Small intestine (tissue), 16 donors: ENCODE results near the gene PPP1R37. TPM values are rescaled to one million over a fixed set of nuclear protein-coding genes. Genes with fewer than 3 reads are reported as not detected.
A peak's percentile ranks its signal among the peaks of the same experiment; 100 is the strongest.

Experiments used
- DNase-seq, 2 donors: peaks; one replicate each; pipeline versions ENCODE4 v3.0.0 to v3.0.0-alpha.2; 2013
- FAIRE-seq: peaks from 2 replicates; lab custom pipeline; 2012; peaks lifted over from hg19 to GRCh38; lab: Jason Lieb, UNC
- H3K27ac ChIP-seq, 3 donors: one replicate each; pipeline ENCODE4 v1.5.1; 2013; ENCODE audit warnings: low read length in 2 of 3, mild to moderate bottlenecking in 2 of 3, control low read depth in 1 of 3, inconsistent platforms in 1 of 3, low read depth in 1 of 3, moderate library complexity in 1 of 3
- H3K27me3 ChIP-seq, 3 donors: one replicate each; pipeline ENCODE4 v1.6.1; 2013; ENCODE audit warnings: low read length in 3 of 3, inconsistent platforms in 1 of 3; ENCODE audit not compliant: control insufficient read depth in 3 of 3, insufficient read depth in 3 of 3
- H3K36me3 ChIP-seq, 3 donors: one replicate each; pipeline ENCODE4 v1.6.1; 2013; ENCODE audit warnings: low read length in 3 of 3, inconsistent platforms in 1 of 3, low read depth in 1 of 3, mild to moderate bottlenecking in 1 of 3, moderate library complexity in 1 of 3; ENCODE audit not compliant: control insufficient read depth in 3 of 3, insufficient read depth in 2 of 3
- H3K4me1 ChIP-seq, 3 donors: one replicate each; pipeline ENCODE4 v1.6.1; 2013; ENCODE audit warnings: low read length in 2 of 3, inconsistent platforms in 1 of 3, low read depth in 1 of 3, mild to moderate bottlenecking in 1 of 3, moderate library complexity in 1 of 3; ENCODE audit not compliant: control insufficient read depth in 3 of 3, insufficient read depth in 2 of 3
- H3K4me3 ChIP-seq, 3 donors: one replicate each; pipeline ENCODE4 v1.5.1; 2013; ENCODE audit warnings: low read length in 3 of 3, control low read depth in 1 of 3, inconsistent platforms in 1 of 3, low read depth in 1 of 3, mild to moderate bottlenecking in 1 of 3, moderate library complexity in 1 of 3
- H3K9me3 ChIP-seq, 2 donors: one replicate each; pipeline ENCODE4 v1.6.1; 2013; ENCODE audit warnings: low read depth in 1 of 2, low read length in 1 of 2; ENCODE audit not compliant: control insufficient read depth in 2 of 2, insufficient read depth in 1 of 2
- WGBS, 3 donors: extraction: QIAGEN DNeasy Blood & Tissue Kit; methylation state at CpG; one replicate each; pipeline ENCODE4 v1.1.7; 2013; 5-methylcytosine and 5-hydroxymethylcytosine counted together
- long read RNA-seq, 10 donors: transcript quantifications; one replicate each; lab custom pipeline, GENCODE V29; 2026
- polyA plus RNA-seq, 4 donors: library from polyadenylated mRNA; stranded (reverse) in 3 of 4; unstranded in 1 of 4; fragments of 200-250 nt in 3 of 4; fragments of 120-200 nt in 1 of 4; gene quantifications; one replicate each; pipeline versions ENCODE4 v1.2.1 to v1.2.3, GENCODE V29; 2013
- donor health status: healthy with polysubstance abuse.
- donor health status: control.
- donor health status: control.
- donor health status: Bipolar disorder and iron deficiency.
- donor health status: healthy.

PPP1R37 gene
- 10 to 100 TPM; 19.5 to 47.0 (median 31.6) TPM for polyA plus RNA-seq
- long read RNA-seq, donor 1, transcript PPP1R37-204 (3 exons, 1,719 nt) = minor isoform, 11 of 46 reads
- long read RNA-seq, donor 1, transcript PPP1R37-201 (13 exons, 3,163 nt) = major isoform, 16 of 46 reads
- long read RNA-seq, donor 1, partial matches to known transcripts = 19 of 46 reads
- long read RNA-seq, donor 1, other reads (novel, unspliced or antisense) = 0 of 46 reads
- long read RNA-seq, donor 2, partial matches to known transcripts = 0 of 6 reads
- long read RNA-seq, donor 2, other reads (novel, unspliced or antisense) = 0 of 6 reads
- long read RNA-seq, donor 3, partial matches to known transcripts = 0 of 6 reads
- long read RNA-seq, donor 3, other reads (novel, unspliced or antisense) = 0 of 6 reads
- long read RNA-seq, donor 4 = 0 reads
- long read RNA-seq, donor 5, partial matches to known transcripts = 7 of 10 reads
- long read RNA-seq, donor 5, other reads (novel, unspliced or antisense) = 0 of 10 reads
- long read RNA-seq, donor 6, transcript PPP1R37-201 (13 exons, 3,163 nt) = major isoform, 7 of 9 reads
- long read RNA-seq, donor 6, partial matches to known transcripts = 0 of 9 reads
- long read RNA-seq, donor 6, other reads (novel, unspliced or antisense) = 0 of 9 reads
- long read RNA-seq, donor 7, transcript PPP1R37-201 (13 exons, 3,163 nt) = major isoform, 5 of 6 reads
- long read RNA-seq, donor 7, partial matches to known transcripts = 0 of 6 reads
- long read RNA-seq, donor 7, other reads (novel, unspliced or antisense) = 0 of 6 reads
- long read RNA-seq, donor 8, partial matches to known transcripts = 0 of 1 reads
- long read RNA-seq, donor 8, other reads (novel, unspliced or antisense) = 0 of 1 reads
- long read RNA-seq, donor 9 = 0 reads
- long read RNA-seq, donor 10, transcript PPP1R37-201 (13 exons, 3,163 nt) = major isoform, 5 of 10 reads
- long read RNA-seq, donor 10, transcript PPP1R37-204 (3 exons, 1,719 nt) = major isoform, 5 of 10 reads
- long read RNA-seq, donor 10, partial matches to known transcripts = 0 of 10 reads
- long read RNA-seq, donor 10, other reads (novel, unspliced or antisense) = 0 of 10 reads

DNA sequence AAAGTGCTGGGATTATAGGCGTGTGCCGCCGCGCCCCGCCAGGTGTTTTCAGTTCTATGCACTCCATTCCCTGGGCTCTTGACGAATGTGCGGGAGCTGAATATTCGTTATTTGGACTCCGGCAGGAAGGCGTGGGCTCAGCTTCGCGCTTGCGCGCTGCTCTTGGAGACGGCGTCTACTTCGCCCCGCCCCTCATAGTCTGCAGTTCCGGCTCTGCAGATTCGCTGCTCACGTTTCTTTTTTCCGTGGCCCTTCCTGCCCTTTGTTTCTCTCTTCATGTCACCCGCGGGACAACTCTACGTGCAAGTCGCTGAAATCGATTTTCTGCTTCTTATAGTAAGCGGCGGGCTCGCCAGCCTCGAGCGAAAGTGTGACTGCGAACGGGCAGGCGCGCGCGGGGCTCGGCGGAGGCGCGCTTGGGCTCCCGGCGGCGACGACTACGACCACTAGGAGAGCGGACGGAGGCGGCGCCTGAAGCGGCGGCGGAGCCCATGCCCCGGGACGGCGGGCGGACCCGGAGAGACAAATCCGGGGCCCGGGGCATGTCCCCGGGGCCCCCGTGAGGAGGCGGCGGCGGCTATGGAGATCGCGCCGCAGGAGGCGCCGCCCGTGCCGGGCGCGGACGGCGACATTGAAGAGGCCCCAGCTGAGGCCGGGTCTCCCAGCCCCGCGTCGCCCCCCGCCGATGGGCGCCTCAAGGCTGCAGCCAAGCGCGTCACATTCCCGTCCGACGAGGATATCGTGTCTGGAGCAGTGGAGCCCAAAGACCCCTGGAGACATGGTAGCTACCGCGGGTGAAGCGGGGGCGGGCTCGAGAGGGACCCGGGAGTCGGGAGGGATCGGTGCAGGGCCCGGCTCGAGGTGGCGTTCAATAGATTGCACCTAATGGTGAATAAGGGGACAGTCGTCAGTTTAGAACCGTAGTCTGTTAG is at the start of gene PPP1R37:
TSS of gene PPP1R37 (plus strand) at position 433 of the 932 bp plus-strand sequence. CDS start at position 580, 147 bp downstream.
- no peaks in the 10 kb centered on the region for H3K27me3 ChIP-seq
- H3K4me3 ChIP-seq = peak within 1 kb of the TSS; percentile 90 to 96 (median 95)
- H3K27ac ChIP-seq = peak within 1 kb of the TSS; percentile 88 to 99 (median 98)
- peaks cover 12 to 51% (median 14%) of the 10 kb centered on the region in 3 donors for H3K4me1 ChIP-seq
- H3K9me3 ChIP-seq = no peaks in the 10 kb centered on the region
- WGBS, 3 donors = 0 to 1% (median 0%) methylated on average over 91 to 103 of the region's 103 CpGs
- peaks cover 0 to 60% (median 6%) of the 10 kb centered on the region in 3 donors for H3K36me3 ChIP-seq
- DNase-seq (peak; percentile 98), FAIRE-seq (no peak)

DNA sequence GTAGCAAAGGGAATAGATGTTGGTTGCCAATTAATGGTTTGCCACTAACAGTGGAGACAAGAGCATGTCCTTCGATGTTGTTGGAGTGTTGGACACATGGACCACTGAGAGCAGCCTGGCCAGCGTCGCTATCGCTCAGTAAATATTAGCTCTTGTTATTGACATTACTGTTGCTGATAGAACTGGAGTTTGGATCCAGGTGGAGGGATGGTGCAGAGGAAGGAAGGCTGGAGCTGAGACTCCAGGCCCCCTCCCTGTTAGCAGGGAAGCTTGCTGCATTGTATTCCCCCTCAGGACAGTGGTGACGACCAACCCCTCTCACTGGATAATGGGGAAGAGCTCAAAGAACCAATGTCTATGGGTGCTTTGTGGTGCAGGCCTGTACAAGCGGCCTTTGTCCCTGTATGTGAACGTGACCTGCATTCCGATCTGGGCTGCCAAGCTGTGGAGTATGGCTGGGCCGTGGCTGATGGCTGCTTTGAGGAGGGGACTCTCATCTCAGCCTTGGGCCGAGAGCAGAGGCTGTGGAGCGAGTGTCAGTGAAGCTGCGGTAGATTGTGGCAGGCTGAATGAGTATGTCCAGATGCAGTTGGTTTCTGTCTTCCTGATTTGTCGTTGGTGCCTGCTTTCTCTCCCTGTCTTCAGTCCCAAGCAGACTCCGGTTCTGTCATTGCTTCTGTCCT is 47.2 kb upstream of the PPP1R37 start:
- no peak overlapping the region for H3K4me3 ChIP-seq
- WGBS, 3 donors = 14 to 57% (median 41%) methylated on average over 14 of the region's 14 CpGs
- H3K36me3 ChIP-seq = peaks cover 7 to 72% (median 11%) of the 10 kb centered on the region in 3 donors

GRCh38 chr19:45046355-45046754 is 46.6 kb upstream of the PPP1R37 start:
- Histone ChIP-seq H3K4me1 (peaks cover 2 to 34% (median 3%) of the 10 kb centered on the region in 3 donors), H3K27ac (peak overlapping the region; percentile 49 to 84 (median 52)), H3K4me3 (no peak overlapping the region)

More for the DNA sequence above, 47.2 kb upstream of the PPP1R37 start:
- Histone ChIP-seq H3K27ac (peak overlapping the region; percentile 49 to 84 (median 52)), H3K4me1 (peaks cover 0 to 30% (median 3%) of the 10 kb centered on the region in 3 donors), H3K27me3 (no peaks in the 10 kb centered on the region), H3K9me3 (no peaks in the 10 kb centered on the region)
- no peak for FAIRE-seq
- peak; percentile 72 to 83 for DNase-seq

GRCh38 chr19:45047188-45047797 is 45.7 kb upstream of the PPP1R37 start:
- no peaks in the 10 kb centered on the region for H3K27me3 ChIP-seq
- no peak for DNase-seq
- 69 to 89% (median 87%) methylated on average over 7 of the region's 7 CpGs for WGBS, 3 donors
- peaks cover 2 to 39% (median 3%) of the 10 kb centered on the region in 3 donors for H3K4me1 ChIP-seq
- no peaks in the 10 kb centered on the region for H3K9me3 ChIP-seq
- FAIRE-seq = no peak
- peaks cover 4 to 69% (median 8%) of the 10 kb centered on the region in 3 donors for H3K36me3 ChIP-seq
- no peak overlapping the region for H3K4me3 ChIP-seq
- no peak overlapping the region for H3K27ac ChIP-seq

More at GRCh38 chr19:45046355-45046754, 46.6 kb upstream of the PPP1R37 start:
- no peak for FAIRE-seq
- peak in 1 of 2 donors; percentile 26 for DNase-seq
- 60 to 74% (median 65%) methylated on average over 7 of the region's 7 CpGs for WGBS, 3 donors
- Histone ChIP-seq H3K27me3 (no peaks in the 10 kb centered on the region), H3K9me3 (no peaks in the 10 kb centered on the region), H3K36me3 (peaks cover 7 to 69% (median 11%) of the 10 kb centered on the region in 3 donors)

DNA sequence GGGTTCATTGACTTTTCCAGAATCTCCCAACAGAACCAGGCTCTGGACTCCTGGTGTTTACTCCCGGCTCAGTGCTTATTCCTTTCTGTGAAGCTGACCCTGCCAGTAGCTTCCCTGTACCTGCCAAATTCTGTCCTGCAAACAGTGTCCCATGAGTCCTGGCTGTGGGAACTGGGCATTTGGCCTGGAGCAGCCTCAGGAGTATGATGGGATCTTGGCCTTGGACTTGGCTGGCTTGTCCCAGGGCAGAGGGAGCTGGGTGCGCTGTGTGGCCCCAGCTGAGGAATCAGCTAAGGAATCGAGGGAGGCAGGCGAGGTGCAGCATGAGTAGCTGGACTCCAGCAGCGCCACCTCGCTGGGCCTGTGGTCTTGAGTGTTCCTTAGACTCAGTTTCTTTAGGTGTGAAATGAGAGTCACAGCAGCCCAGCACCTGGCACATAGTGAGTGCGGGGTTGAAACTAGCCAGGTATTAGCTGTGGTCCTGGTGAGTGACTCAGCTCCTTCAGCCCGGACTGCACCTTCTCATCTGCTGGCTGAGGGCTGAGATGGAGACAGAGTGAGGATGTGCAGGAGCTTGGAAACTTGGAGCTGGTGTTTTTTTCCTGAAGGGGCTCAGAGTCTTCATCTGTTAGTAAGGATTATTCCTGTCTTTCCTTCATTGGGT is 43.8 kb upstream of the PPP1R37 start:
- Histone ChIP-seq H3K9me3 (no peaks in the 10 kb centered on the region), H3K27me3 (no peaks in the 10 kb centered on the region), H3K36me3 (peaks cover 0 to 74% (median 7%) of the 10 kb centered on the region in 3 donors), H3K27ac (no peak overlapping the region), H3K4me1 (peaks cover 2 to 46% (median 3%) of the 10 kb centered on the region in 3 donors), H3K4me3 (no peak overlapping the region)
- DNase-seq (no peak), FAIRE-seq (no peak)
- WGBS, 3 donors = 71 to 88% (median 83%) methylated on average over 8 of the region's 8 CpGs

DNA sequence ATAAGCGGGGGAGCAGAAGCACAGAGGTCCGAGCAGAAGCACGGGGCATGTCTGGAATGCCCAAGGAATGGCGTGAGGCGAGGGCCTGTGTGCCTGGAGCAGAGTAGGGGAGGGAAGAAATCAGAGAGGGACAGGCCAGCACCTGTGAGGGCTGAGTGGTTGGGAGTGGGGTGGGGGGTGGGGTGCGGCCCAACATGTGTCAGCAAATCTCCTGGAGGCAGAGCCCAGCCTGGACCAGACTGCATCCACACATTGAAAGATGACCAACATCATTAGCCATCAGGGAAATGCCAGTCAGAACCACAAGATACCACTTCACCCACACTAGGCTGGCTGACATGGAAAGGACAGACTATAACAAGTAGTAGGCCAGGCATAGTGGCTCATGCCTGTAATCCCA is 42.9 kb upstream of the PPP1R37 start:
- DNase-seq (no peak), FAIRE-seq (no peak)
- H3K4me1 ChIP-seq = peaks cover 2 to 41% (median 3%) of the 10 kb centered on the region in 3 donors
- no peaks in the 10 kb centered on the region for H3K9me3 ChIP-seq
- H3K27me3 ChIP-seq = no peaks in the 10 kb centered on the region
- peaks cover 0 to 73% (median 6%) of the 10 kb centered on the region in 3 donors for H3K36me3 ChIP-seq
- 93 to 96% (median 94%) methylated on average over 6 of the region's 6 CpGs for WGBS, 3 donors
- no peak overlapping the region for H3K4me3 ChIP-seq
- H3K27ac ChIP-seq = no peak overlapping the region
